Gastroesophageal sphincter (tissue), 2 donors: ENCODE measurements around the gene AK5.

Experiments
- POLR2A ChIP-seq, 2 donors: fragments of 450-650 bp; IDR thresholded peaks; one replicate each; pipeline ENCODE4 v1.6.1; 2017; ENCODE audit warnings: antibody characterized with exemption in 2 of 2, mild to moderate bottlenecking in 2 of 2, moderate library complexity in 1 of 2
- POLR2AphosphoS5 ChIP-seq: sonication (generic); formaldehyde crosslinking; IDR thresholded peaks from one replicate; pipeline ENCODE4 v1.6.1; 2017; ENCODE audit warnings: antibody characterized with exemption

- TF ChIP-seq POLR2AphosphoS5 (no peak), POLR2A (IDR thresholded peaks at IDR 0.05) (no peak)
Observed at GRCh38 chr1:77400781-77401180, 119.0 kb downstream of the AK5 start.
